ENCODE results near the gene MTMR4.
"Not testable (repeated sequence)": the region's sequence is repeated elsewhere in the genome, so short reads cannot be mapped to it uniquely, and the experiment has no call there.

Gene MTMR4

GRCh38 chr17:58521680-58522079 lies 7.2 kb upstream of the MTMR4 start:
- DNase-seq: no peak

DNA sequence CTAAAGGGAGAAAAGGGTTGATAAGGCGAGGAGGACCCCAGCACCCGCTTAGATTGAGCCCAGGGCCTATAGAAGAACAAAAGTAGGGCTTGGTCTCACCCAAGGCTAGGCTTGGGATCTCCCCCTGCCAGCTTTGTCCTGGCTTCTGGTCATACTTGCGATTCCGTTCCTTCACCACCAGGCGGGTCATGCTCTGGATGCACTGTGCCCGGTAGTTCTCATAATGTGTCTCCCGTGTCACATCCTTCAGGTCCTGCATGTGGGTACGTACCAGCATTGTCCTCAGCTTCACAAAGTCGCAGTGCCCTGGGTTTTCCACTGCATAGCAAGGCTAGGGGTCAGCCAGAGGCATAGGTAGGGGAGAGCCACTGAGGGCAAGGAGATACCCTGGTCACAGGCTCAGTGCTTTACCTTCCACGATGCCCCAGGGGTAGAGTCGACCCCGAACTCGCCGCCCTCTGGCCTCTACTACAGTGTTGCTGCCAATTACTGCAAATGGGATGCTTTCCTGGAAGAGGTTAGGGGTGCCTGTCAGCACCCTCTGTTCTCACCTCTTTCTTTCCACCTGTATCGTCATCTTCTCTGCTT lies 6.5 kb upstream of the MTMR4 start:
- no peak for DNase-seq

- peak; percentile 99 for DNase-seq
Measured at GRCh38 chr17:58517928-58518609, 3.6 kb upstream of the MTMR4 start.

DNA sequence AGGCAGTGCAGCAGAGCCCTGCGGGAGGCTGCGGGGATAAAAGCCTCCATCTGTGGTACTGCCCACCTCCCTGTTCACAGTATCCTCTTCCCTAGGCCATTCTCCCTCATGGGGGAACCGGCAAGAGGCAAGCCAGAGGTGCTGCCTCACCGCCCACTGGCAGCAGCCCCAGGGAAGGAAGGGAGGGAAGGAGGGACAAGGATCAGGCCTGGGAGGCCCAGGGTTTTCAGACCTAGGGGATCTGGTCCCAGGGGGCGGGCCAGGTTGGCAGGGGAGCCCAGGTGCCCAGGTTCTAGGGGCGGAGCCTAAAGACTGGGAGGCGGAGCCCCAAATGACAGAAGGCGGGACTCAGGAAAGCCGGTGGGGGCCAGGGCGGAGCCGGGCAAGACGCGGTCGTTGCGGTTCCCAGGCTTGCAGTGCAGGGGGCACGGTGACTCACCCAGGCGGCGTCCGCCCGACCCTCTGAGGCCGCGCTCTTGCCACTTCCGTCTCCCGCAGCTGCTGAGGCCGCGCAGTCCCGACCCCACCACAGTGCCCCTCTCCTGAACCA lies 3.0 kb upstream of the MTMR4 start:
- DNase-seq: no peak

GRCh38 chr17:58516644-58517377 lies 2.4 kb upstream of the MTMR4 start:
- DNase-seq: no peak

DNA sequence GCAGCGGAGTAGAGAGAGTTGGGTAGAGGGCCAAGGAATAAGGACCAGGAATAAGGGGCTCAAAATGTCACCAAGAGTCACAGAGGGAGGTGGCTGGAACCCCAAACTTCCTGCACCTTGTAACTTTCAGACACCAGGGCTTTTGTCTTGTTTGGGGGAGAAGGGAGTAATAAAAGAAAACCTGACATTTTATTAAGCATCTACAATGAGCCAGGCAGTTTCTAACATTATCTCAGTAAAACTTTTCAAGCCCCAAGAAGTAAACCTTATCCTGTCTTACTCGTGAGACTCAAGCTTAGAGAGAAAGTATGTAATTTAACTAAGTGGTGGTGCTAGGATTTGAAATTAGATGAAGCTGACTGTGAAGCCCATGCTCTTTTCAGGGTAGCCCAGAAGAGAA lies 848 bp upstream of the MTMR4 start:
- DNase-seq: no peak

- DNase-seq: no peak
Measured at GRCh38 chr17:58514770-58515157, 326 bp upstream of the MTMR4 start.

DNA sequence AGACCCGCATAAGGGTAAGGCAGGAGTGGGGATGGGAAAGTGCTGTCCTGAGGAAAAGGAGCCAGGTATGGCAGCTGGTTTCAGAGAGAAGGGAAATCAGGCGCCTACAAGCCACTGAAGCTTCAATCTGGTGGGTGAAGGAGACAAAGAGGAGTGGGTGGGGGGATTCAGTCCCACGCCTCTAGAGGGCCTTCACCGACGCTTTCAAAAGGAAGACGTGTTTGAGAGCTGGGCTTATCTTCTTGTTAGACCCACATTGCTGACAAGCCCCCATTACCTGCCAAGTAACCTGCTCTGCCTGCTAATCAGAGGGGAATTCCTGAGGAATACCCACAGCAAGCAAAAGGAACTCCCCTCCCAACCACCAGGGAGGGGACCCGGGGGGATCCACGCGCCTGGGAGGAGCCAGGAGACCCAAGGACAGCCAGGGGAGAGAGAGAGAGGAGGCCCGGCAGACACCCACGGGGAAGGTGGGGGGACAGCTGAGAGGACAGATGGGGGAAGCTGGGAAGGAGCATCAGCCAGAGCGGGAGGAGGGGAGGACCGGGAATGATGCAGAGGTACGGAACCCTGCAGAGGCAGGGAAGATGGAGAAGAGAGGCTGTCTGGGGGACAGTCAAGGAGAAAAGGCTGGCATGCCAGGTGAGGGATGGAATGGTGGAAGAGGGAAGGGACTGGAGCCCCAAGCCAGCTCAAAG lies 1.0 kb downstream of the MTMR4 start:
- DNase-seq: no peak

- no peak for DNase-seq
Measured at GRCh38 chr17:58510075-58510474, 4.4 kb downstream of the MTMR4 start.

GRCh38 chr17:58508341-58509067 lies 5.9 kb downstream of the MTMR4 start:
- DNase-seq: no peak

DNA sequence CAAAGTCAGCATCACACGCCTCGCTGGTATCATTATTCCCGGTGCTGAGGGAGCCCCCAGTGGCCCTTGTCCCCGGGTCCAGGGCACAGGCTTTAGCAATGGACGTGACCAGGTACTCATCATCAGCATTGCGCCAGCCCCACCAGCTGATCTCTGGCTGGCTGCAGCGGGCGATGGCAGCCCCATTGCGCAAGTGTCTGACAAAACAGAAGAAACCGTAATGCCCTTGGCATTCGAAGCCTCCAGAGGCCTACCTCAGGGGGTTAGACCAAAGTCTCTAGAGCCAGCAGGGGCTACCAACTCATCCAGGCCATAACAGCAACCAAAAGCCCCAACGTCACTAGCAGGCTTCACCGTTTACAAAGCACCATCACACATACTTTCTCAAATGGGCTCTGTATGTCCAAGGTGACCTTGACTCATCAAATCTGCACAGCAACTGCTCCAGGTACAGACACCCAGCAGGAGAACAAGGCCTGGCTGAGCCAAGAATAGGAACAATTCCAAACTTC lies 7.3 kb downstream of the MTMR4 start:
- no peak for DNase-seq

DNA sequence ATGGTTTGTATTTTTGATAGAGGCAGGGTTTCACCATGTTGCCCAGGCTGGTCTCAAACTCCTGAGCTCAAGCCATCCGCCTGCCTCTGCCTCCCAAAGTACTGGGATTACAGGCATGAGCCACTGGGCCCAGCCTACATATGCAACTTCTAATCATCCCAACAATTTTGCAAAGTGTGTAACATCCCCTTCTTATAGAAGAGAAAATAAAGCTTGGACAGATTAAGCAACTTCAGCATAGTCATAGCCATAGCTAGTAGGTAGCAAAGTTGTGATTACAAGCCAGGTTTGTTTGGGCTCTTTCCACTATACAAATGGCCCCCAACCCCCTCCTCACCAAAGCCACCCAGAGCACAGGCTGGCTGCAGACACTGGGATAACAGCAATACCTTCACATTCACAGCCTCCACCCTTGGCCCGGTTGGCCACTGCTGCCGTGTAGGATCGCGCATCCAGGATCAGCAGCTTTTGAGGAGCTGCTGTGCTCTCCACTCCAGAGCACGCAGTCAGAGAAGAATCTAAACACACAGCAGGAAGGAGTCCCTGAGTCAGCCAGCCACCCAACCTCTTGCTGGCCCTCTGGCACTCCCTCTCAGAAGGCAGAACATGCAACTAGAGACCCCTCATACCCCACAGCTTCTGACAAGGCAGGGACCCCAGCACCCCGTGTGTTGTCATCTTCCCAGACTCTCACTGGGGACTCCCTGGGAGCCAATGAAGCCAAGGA lies 7.9 kb downstream of the MTMR4 start:
- no peak for DNase-seq

- DNase-seq: no peak
Measured at GRCh38 chr17:58504826-58505351, 9.5 kb downstream of the MTMR4 start.

GRCh38 chr17:58503866-58504265 lies 10.6 kb downstream of the MTMR4 start:
- DNase-seq: no peak

- DNase-seq: not testable (repeated sequence)
Measured at GRCh38 chr17:58503134-58503533, 11.3 kb downstream of the MTMR4 start.

GRCh38 chr17:58501451-58501850 lies 13.0 kb downstream of the MTMR4 start:
- DNase-seq: no peak

- DNase-seq: no peak
Measured at GRCh38 chr17:58498177-58498828, 16.1 kb downstream of the MTMR4 start.

GRCh38 chr17:58493506-58493905 lies 20.9 kb downstream of the MTMR4 start:
- no peak for DNase-seq

GRCh38 chr17:58492238-58493121 lies 22.0 kb downstream of the MTMR4 start:
- DNase-seq: no peak

DNA sequence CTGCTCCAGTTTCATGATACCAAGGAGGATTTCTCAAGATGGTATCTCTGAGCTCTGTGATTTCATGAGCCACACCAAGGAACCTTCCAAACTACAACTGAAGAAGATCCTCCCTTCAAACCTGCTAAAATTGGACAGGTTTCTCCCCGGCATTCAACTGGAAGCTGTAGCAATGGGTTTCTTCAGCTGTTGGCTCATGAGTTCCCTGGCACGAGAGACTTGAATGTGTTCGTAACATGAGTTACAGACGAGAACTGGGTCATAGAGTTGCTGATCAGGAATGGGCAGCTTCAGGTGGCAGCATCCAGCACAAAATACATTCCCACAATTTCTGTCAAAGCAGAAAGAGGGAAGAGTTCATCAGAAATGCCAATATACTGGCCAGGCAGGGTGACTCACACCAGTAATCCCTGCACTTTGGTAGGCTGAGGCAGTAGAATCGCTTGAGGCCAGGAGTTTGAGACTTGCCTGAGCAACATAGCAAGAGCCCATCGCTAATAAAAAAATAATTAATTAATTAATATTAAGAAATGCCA lies 22.9 kb downstream of the MTMR4 start:
- DNase-seq: no peak
